Cardiac fibroblast (primary cell): ENCODE data around the gene RAET1E.
A peak's percentile ranks its signal among the peaks of the same experiment; 100 is the strongest.
"Not testable (repeated sequence)": the region's sequence is repeated elsewhere in the genome, so short reads cannot be mapped to it uniquely, and the experiment has no call there.

Source experiments
- DNase-seq, 2 donors: peaks; one replicate each; pipeline versions ENCODE4 v3.0.0 to v3.0.0-alpha.2; 2010; ENCODE audit warnings: low read depth in 2 of 2
- H3K4me3 ChIP-seq, 2 donors: replicated peaks in 1 of 2; 1 replicate in 1 of 2; 2 replicates in 1 of 2; pipeline ENCODE4 v1.5.1; 2011; ENCODE audit warnings: low read depth in 2 of 2, low read length in 2 of 2, mild to moderate bottlenecking in 2 of 2, moderate library complexity in 1 of 2
- CTCF ChIP-seq: IDR thresholded peaks from one replicate; pipeline ENCODE4 v1.5.1; 2011; ENCODE audit warnings: low read depth, mild to moderate bottlenecking, low read length, inconsistent platforms

The RAET1E gene

GRCh38 chr6:149934249-149935156 is 36.6 kb upstream of the RAET1E start:
- H3K4me3 ChIP-seq: no peak overlapping the region
- DNase-seq: peak; percentile 72 to 86

GRCh38 chr6:149933461-149933860 is 35.5 kb upstream of the RAET1E start:
- no peak for TF ChIP-seq CTCF
- no peak overlapping the region for H3K4me3 ChIP-seq
- no peak for DNase-seq

More at GRCh38 chr6:149934249-149935156, 36.6 kb upstream of the RAET1E start:
- TF ChIP-seq CTCF: peak; percentile 56

GRCh38 chr6:149933036-149933435 is 35.1 kb upstream of the RAET1E start:
- H3K4me3 ChIP-seq: no peak overlapping the region
- no peak for DNase-seq
- TF ChIP-seq CTCF: no peak

- TF ChIP-seq CTCF: no peak
- H3K4me3 ChIP-seq: no peak overlapping the region
- no peak for DNase-seq
Observed at GRCh38 chr6:149931501-149931900, 33.6 kb upstream of the RAET1E start.

GRCh38 chr6:149929422-149929821 is 31.5 kb upstream of the RAET1E start:
- TF ChIP-seq CTCF: peak; percentile 54
- DNase-seq: no peak

DNA sequence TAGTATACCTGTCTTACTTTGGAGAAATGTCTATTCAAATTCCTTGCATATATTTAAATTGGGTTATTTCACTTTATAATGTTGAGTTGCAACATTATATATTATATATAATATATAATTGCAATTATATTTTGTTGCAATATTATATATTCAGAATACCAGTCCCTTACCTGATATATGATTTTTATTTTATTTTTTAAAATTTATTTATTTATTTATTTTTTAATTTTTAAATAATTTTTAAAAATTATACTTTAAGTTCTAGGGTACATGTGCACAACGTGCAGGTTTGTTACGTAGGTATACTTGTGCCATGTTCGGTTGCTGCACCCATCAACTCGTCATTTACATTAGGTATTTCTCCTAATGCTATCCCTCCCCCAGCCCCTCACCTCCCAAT is 29.1 kb upstream of the RAET1E start:
- DNase-seq, H3K4me3 ChIP-seq: not testable (repeated sequence)

More at GRCh38 chr6:149929422-149929821, 31.5 kb upstream of the RAET1E start:
- no peak overlapping the region for H3K4me3 ChIP-seq

GRCh38 chr6:149925974-149926777 is 28.3 kb upstream of the RAET1E start:
- H3K4me3 ChIP-seq: peak overlapping the region; percentile 47 to 50
- peak; percentile 91 for TF ChIP-seq CTCF
- DNase-seq: peak; percentile 82 to 83
